ENCODE data around the gene VEGFA.

DNA sequence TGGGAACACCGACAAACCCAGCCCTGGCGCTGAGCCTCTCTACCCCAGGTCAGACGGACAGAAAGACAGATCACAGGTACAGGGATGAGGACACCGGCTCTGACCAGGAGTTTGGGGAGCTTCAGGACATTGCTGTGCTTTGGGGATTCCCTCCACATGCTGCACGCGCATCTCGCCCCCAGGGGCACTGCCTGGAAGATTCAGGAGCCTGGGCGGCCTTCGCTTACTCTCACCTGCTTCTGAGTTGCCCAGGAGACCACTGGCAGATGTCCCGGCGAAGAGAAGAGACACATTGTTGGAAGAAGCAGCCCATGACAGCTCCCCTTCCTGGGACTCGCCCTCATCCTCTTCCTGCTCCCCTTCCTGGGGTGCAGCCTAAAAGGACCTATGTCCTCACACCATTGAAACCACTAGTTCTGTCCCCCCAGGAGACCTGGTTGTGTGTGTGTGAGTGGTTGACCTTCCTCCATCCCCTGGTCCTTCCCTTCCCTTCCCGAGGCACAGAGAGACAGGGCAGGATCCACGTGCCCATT lies 15.3 kb downstream of the VEGFA start:
- TF ChIP-seq POLR2AphosphoS5 (IDR thresholded peaks at IDR 0.05; ENCODE audit: borderline replicate concordance, low read depth, low read length) (no peak; the same call in 1 of the 2 replicates), FOXP2 (optimal IDR thresholded peaks at IDR 0.05; ENCODE audit: control extremely low read depth, extremely low read length, insufficient read depth) (no peak)

All from SK-N-MC (cell line).